Measurements from ENCODE around the gene SYCP2L.

DNA sequence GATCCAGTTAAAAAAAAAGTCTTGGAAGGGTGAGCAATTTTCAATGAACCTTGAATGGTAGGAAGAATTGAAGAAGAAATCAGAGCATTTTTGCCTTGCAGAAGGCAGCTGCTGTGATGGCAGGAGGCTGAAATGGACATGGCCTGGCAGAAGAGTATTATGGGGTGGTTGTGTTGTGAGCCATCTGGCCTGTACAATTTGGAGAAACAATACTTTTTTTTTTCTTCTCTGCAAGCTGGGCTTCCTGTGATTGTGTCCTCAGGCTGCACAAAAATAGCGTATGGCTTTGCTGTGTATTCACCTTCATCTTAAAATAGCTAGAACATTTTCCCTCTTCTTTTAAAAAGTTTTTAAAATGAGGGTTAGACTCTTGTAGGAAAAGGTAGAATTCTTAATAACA, 21.4 kb downstream of the SYCP2L start:
- TF ChIP-seq EP300 (conservative IDR thresholded peaks at IDR 0.05; ENCODE audit: poor library complexity, severe bottlenecking): no peak
- TF ChIP-seq EZH2 (IDR thresholded peaks at IDR 0.05; ENCODE audit: borderline replicate concordance, insufficient read depth, low read length, poor library complexity, severe bottlenecking): no peak
- TF ChIP-seq, protein P1, sequence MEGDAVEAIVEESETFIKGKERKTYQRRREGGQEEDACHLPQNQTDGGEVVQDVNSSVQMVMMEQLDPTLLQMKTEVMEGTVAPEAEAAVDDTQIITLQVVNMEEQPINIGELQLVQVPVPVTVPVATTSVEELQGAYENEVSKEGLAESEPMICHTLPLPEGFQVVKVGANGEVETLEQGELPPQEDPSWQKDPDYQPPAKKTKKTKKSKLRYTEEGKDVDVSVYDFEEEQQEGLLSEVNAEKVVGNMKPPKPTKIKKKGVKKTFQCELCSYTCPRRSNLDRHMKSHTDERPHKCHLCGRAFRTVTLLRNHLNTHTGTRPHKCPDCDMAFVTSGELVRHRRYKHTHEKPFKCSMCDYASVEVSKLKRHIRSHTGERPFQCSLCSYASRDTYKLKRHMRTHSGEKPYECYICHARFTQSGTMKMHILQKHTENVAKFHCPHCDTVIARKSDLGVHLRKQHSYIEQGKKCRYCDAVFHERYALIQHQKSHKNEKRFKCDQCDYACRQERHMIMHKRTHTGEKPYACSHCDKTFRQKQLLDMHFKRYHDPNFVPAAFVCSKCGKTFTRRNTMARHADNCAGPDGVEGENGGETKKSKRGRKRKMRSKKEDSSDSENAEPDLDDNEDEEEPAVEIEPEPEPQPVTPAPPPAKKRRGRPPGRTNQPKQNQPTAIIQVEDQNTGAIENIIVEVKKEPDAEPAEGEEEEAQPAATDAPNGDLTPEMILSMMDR (IDR thresholded peaks at IDR 0.05; ENCODE audit: poor library complexity, severe bottlenecking): no peak
- no peak for TF ChIP-seq POLR2AphosphoS5 (IDR thresholded peaks at IDR 0.05)
- TF ChIP-seq MXI1 (conservative IDR thresholded peaks at IDR 0.05; ENCODE audit: poor library complexity, severe bottlenecking): no peak
